T47D (cell line): ENCODE results near the gene PEX5L.
A peak's percentile ranks its signal among the peaks of the same experiment; 100 is the strongest.

Experiments used
- DNase-seq, 2 experiments: peaks; one replicate each; pipeline versions ENCODE4 v3.0.0 to v3.0.0-alpha.2; 2011 to 2012; ENCODE audit warnings: low read depth in 1 of 2, low spot score in 1 of 2
- JUND ChIP-seq: IDR thresholded peaks from 2 replicates; pipeline ENCODE4 v1.6.1; 2012; ENCODE audit warnings: low read depth
- in situ Hi-C: cut with HindIII; loops from 2 replicates; pipeline ENCODE4 v1.10.0; 2016; ENCODE audit warnings: low sequenced_read_pairs, low pct_unique_long_range_greater_than_20kb

Gene PEX5L

GRCh38 chr3:179949412-179949811 is 87.3 kb downstream of the PEX5L start:
- DNase-seq = no peak
- TF ChIP-seq JUND = no peak
- in situ Hi-C loops = no loop called here

DNA sequence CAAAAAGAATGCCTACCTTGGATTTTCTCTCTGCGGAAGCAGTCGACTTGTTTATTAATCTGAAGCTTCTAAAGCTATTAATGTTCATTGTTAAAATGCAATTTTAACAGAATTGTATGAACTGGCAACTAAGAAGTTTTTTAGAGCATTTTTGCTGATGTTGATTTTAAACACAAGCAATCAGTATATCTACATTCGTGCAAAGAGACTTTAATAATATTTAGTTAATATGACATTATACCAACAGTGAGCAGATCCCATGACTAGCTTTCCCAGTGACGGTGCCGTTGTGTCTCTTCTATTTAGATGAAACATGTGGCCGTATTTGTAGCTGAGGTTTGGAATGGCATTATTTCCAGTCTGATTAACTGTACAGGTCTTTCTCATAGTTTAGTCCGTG is 88.0 kb downstream of the PEX5L start:
- DNase-seq = no peak
- in situ Hi-C loops = no loop called here
- no peak for TF ChIP-seq JUND

DNA sequence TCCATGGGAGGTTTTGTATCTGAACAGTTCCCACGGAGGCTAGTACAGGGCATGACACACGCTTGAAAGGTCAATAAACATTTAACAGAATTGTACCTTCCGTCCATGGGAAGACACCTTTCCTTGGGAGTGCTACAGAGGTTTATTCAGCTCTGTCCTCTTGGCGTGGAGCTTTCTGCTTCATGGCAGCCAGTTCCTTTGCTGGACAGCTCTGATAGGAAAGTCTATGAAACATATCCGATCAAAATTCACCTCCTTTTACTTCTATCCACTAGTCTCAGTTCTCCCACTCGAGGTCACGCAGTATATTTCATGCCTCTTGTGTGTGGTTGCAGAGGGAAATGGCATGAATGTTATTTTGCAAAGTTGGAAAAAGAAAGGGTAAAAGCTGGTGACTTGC is 91.2 kb downstream of the PEX5L start:
- in situ Hi-C loops = no loop called here
- no peak for TF ChIP-seq JUND

GRCh38 chr3:179943117-179943880 is 93.4 kb downstream of the PEX5L start:
- no peak for DNase-seq
- in situ Hi-C loops = no loop called here
- no peak for TF ChIP-seq JUND

More for the DNA sequence above, 91.2 kb downstream of the PEX5L start:
- no peak for DNase-seq

DNA sequence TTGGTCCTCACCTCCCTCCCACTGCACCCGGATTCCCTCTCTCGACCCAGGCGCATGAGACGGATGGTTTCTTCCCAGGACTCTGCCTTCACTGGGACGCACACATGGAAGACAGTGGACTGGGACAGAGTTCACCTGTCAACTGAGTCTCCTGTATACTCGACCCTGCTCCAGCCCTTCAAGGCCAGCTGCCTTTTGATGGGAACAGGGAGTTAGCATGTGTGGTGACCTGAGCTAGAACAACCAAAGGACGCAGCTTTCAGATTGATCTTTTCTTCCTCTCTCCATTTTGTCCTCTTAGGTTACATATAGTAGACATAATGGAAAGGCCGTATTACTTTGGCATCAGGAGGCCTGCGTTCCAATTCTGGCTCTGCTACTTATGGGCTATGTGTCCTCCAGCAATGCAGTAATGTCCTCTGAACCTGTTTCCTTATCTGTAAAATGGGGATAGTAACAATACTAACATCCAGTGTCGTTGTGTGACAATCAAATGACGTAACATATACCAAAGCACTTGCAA is 94.1 kb downstream of the PEX5L start:
- in situ Hi-C loops = no loop called here
- no peak for TF ChIP-seq JUND
- no peak for DNase-seq

DNA sequence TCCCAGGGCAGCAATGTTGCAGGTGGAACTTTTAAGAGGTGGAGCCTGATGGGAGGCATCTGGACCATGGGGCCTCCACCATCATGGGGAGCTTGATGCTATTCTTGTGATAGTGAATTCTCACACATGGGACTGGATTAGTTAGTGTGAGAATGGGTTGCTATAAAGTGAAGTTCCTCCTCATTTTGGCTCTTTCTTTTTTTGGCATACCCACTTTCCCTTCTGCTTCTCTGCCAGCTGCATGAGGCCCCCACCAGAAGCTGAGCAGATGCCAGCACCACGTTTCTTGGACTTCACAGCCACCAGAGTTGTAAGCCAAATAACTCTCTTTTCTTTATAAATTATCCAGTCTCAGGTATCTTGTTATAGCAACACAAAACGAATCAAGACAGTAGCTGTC is 101.0 kb downstream of the PEX5L start:
- in situ Hi-C loops = no loop called here
- no peak for TF ChIP-seq JUND
- DNase-seq = no peak

- in situ Hi-C loops = no loop called here
- TF ChIP-seq JUND = no peak
- DNase-seq = no peak
Observed at GRCh38 chr3:179933914-179934313, 102.8 kb downstream of the PEX5L start.

GRCh38 chr3:179933080-179933479 is 103.7 kb downstream of the PEX5L start:
- no peak for TF ChIP-seq JUND
- DNase-seq = no peak
- in situ Hi-C loops = no loop called here

DNA sequence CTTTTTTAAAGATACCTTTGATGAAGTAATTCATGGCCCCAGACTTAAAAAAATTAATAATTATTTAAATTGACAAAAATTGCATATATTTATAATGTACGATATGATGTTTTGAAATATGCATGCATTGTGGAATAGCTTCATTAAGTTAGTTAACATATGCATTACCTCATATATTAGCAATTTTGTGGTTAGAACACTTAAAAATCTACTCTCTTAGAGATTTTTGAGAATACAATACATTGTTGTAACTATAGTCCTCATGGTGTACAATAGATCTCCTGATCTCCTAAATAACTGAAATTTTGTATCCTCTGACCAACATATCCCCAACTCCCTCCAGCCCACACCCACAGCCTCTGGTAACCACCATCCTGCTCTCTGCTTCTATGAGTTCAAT is 104.1 kb downstream of the PEX5L start:
- DNase-seq = no peak
- in situ Hi-C loops = no loop called here
- TF ChIP-seq JUND = no peak

DNA sequence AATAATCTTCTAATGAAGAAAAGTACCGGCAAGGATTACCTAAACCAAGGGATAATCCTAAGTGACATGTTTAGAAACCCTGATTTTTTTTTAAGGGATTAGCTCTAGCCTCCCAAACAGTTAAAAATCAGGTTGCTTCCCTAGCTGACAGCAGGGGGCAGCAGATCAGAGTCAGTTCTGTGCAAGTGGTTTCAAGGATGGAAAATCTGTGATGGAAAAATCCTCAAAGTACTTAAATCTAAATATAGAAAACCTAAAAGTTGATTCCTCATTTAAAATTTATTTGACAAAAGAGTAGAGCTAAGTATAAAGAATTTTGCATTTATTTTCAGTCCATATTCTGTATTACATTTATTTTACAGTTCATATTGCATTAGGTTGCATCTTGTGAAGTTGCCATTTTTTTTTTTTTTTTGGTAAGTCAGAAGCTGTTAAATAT is 107.6 kb downstream of the PEX5L start:
- DNase-seq = peak; percentile 72 to 86
- in situ Hi-C loops = no loop called here
- TF ChIP-seq JUND = no peak

- no peak for DNase-seq
- no peak for TF ChIP-seq JUND
- in situ Hi-C loops = no loop called here
Observed at GRCh38 chr3:179927191-179927590, 109.5 kb downstream of the PEX5L start.

DNA sequence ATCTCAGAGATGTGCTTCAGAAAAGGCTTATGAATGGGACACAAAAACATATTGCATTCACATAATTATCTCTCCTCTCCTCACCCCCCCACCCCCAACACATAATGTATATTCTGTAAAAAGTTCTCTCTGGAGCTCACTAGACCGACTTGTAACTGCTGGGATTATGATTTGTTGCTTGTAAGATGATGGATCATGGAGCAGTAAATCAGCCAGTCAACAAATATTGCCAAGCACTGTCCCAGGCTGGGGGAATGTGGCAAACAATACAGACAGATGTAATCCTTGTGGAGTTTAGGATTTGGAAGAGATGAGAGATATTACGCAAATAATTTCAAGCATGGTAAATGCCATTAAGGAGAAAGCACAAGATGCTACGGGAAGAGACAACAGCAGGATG is 114.8 kb downstream of the PEX5L start:
- peak in 1 of 2 experiments; percentile 42 for DNase-seq
- in situ Hi-C loops = no loop called here
- TF ChIP-seq JUND = no peak

DNA sequence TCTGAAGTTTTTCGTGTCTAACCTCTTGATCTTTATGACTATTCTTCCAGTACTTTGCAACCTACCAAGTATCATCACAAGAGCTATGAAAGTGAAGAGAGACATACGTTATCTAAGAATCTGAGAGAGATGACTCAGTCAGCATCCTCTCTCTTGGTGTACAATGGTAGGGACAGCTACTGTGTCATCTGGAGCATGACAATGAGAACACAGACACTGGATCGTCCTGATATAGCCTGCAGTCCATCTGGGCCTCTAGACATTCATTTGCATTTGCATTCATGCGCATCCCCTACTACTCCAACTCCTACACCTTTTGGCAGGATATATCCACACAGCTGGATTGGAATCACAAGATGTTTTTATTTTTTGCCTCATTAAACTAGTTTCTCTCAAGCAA is 115.2 kb downstream of the PEX5L start:
- TF ChIP-seq JUND = no peak
- no peak for DNase-seq
- in situ Hi-C loops = no loop called here
